CD4-positive, alpha-beta T cell treated with Interleukin-4 for 1 hour (primary cell): ENCODE data around the gene RHOJ.

ENCODE experiments used
- DNase-seq, 2 donors: peaks; one replicate each; pipeline ENCODE4 v3.0.0-alpha.2; 2020 to 2022

Gene RHOJ

GRCh38 chr14:63209160-63209559 lies 4.9 kb downstream of the RHOJ start:
- no peak for DNase-seq

- no peak for DNase-seq
These were observed 6.6 kb downstream of the RHOJ start for GRCh38 chr14:63210812-63211211.

GRCh38 chr14:63212209-63212608 lies 8.0 kb downstream of the RHOJ start:
- DNase-seq: no peak

GRCh38 chr14:63212776-63213500 lies 8.7 kb downstream of the RHOJ start:
- no peak for DNase-seq

- no peak for DNase-seq
These were observed 10.4 kb downstream of the RHOJ start for GRCh38 chr14:63214417-63215196.

GRCh38 chr14:63220526-63220925 lies 16.3 kb downstream of the RHOJ start:
- DNase-seq: no peak

GRCh38 chr14:63223596-63223995 lies 19.4 kb downstream of the RHOJ start:
- DNase-seq: no peak

GRCh38 chr14:63224196-63224595 lies 20.0 kb downstream of the RHOJ start:
- DNase-seq: no peak

- no peak for DNase-seq
These were observed 24.0 kb downstream of the RHOJ start for GRCh38 chr14:63228217-63228616.

GRCh38 chr14:63229330-63230059 lies 25.3 kb downstream of the RHOJ start:
- DNase-seq: no peak

- DNase-seq: no peak
These were observed 27.5 kb downstream of the RHOJ start for GRCh38 chr14:63231766-63232165.

- no peak for DNase-seq
These were observed 33.5 kb downstream of the RHOJ start for GRCh38 chr14:63237791-63238190.

- DNase-seq: no peak
These were observed 36.0 kb downstream of the RHOJ start for GRCh38 chr14:63240221-63240620.

GRCh38 chr14:63241096-63241495 lies 36.9 kb downstream of the RHOJ start:
- no peak for DNase-seq

- no peak for DNase-seq
These were observed 39.4 kb downstream of the RHOJ start for GRCh38 chr14:63243646-63244045.

- DNase-seq: no peak
These were observed 41.6 kb downstream of the RHOJ start for GRCh38 chr14:63245893-63246292.

GRCh38 chr14:63248211-63248610 lies 44.0 kb downstream of the RHOJ start:
- DNase-seq: no peak

- no peak for DNase-seq
These were observed 44.8 kb downstream of the RHOJ start for GRCh38 chr14:63249092-63249491.

- no peak for DNase-seq
These were observed 53.1 kb downstream of the RHOJ start for GRCh38 chr14:63257299-63257698.

GRCh38 chr14:63262446-63262845 lies 58.2 kb downstream of the RHOJ start:
- DNase-seq: no peak

GRCh38 chr14:63266106-63266505 lies 61.9 kb downstream of the RHOJ start:
- no peak for DNase-seq

GRCh38 chr14:63267171-63267570 lies 62.9 kb downstream of the RHOJ start:
- no peak for DNase-seq

- DNase-seq: no peak
These were observed 64.5 kb downstream of the RHOJ start for GRCh38 chr14:63268771-63269170.
